WERI-Rb-1 (cell line): ENCODE measurements around the gene ARL15.

Source experiments
- DNase-seq: peaks from one replicate; pipeline ENCODE4 v3.0.0-alpha.2; 2020
- H3K27ac ChIP-seq: fragments of 250-450 bp; sonication (Bioruptor Pico); 2 replicates; pipeline ENCODE4 v1.5.1; 2020; ENCODE audit warnings: mild to moderate bottlenecking, moderate library complexity
- H3K27me3 ChIP-seq: fragments of 250-450 bp; sonication (Bioruptor Pico); 2 replicates; pipeline ENCODE4 v1.5.1; 2021; ENCODE audit warnings: mild to moderate bottlenecking, low read depth, moderate library complexity; ENCODE audit not compliant: insufficient read depth, severe bottlenecking
- H3K36me3 ChIP-seq: fragments of 250-450 bp; sonication (Bioruptor Pico); 2 replicates; pipeline ENCODE4 v1.5.1; 2020; ENCODE audit warnings: mild to moderate bottlenecking, moderate library complexity
- H3K4me3 ChIP-seq: 2 replicates; pipeline ENCODE4 v1.5.1; 2011; ENCODE audit warnings: low read depth, mild to moderate bottlenecking, control low read depth, low read length
- H3K9me3 ChIP-seq: fragments of 250-450 bp; sonication (Bioruptor Pico); 2 replicates; pipeline ENCODE4 v1.5.1; 2021; ENCODE audit warnings: mild to moderate bottlenecking, moderate library complexity; ENCODE audit not compliant: severe bottlenecking
- CTCF ChIP-seq: IDR thresholded peaks from 2 replicates; pipeline ENCODE4 v1.5.1; 2011; ENCODE audit warnings: low read depth, mild to moderate bottlenecking, control low read depth, inconsistent platforms, low read length

The ARL15 gene

GRCh38 chr5:54320256-54320655, 9.9 kb upstream of the ARL15 start:
- no peak for DNase-seq
- no peak for TF ChIP-seq CTCF
- H3K36me3 ChIP-seq: no peaks in the 10 kb centered on the region
- no peak overlapping the region for H3K27ac ChIP-seq
- H3K4me3 ChIP-seq: no peak overlapping the region
- H3K9me3 ChIP-seq: no peaks in the 10 kb centered on the region
- no peaks in the 10 kb centered on the region for H3K27me3 ChIP-seq

- DNase-seq: no peak
- no peak for TF ChIP-seq CTCF
- Histone ChIP-seq H3K27me3 (no peaks in the 10 kb centered on the region), H3K9me3 (no peaks in the 10 kb centered on the region), H3K27ac (no peak overlapping the region; the same call in 1 of the 2 replicates), H3K4me3 (no peak overlapping the region), H3K36me3 (no peaks in the 10 kb centered on the region)
Observed at GRCh38 chr5:54317511-54318260, 7.3 kb upstream of the ARL15 start.

GRCh38 chr5:54315736-54316528, 5.6 kb upstream of the ARL15 start:
- TF ChIP-seq CTCF: no peak
- no peak overlapping the region for H3K27ac ChIP-seq
- DNase-seq: no peak
- no peak overlapping the region for H3K4me3 ChIP-seq
- no peaks in the 10 kb centered on the region for H3K9me3 ChIP-seq
- H3K27me3 ChIP-seq: no peaks in the 10 kb centered on the region
- H3K36me3 ChIP-seq: no peaks in the 10 kb centered on the region

- TF ChIP-seq CTCF: no peak
- H3K27ac ChIP-seq: no peak overlapping the region
- H3K4me3 ChIP-seq: no peak overlapping the region
- no peak for DNase-seq
- H3K36me3 ChIP-seq: no peaks in the 10 kb centered on the region
- no peaks in the 10 kb centered on the region for H3K9me3 ChIP-seq
- no peaks in the 10 kb centered on the region for H3K27me3 ChIP-seq
Observed at GRCh38 chr5:54313311-54314270, 3.2 kb upstream of the ARL15 start.

DNA sequence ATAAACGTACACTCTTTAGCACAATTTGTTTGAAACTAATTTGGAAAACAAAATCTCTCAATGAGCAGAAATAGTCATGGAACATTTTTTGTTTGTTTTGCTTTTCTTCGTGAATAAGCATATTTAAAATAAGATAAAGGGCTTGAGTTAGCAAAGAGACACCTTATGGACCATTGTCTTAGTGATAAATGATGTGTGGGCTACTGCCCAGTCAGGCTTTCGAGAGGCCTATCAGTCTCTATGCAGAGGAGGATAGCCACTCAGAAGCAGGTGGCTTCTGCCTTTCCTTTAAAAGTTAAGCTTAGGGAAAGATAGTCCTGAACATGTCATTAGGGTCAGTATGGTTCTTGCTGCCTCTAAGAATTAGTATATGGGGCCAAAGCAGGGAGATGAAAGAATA, 2.1 kb upstream of the ARL15 start:
- Histone ChIP-seq H3K27me3 (no peaks in the 10 kb centered on the region), H3K36me3 (no peaks in the 10 kb centered on the region), H3K27ac (no peak overlapping the region), H3K4me3 (no peak overlapping the region), H3K9me3 (no peaks in the 10 kb centered on the region)
- no peak for TF ChIP-seq CTCF
- no peak for DNase-seq
